ENCODE measurements around the gene PIEZO1. TPM values are rescaled to one million over a fixed set of nuclear protein-coding genes. Genes with fewer than 3 reads are reported as not detected.

PIEZO1 gene
- total and polyA plus RNA-seq, 11 donors = 14.2 to 59.7 (median 31.2) TPM

GRCh38 chr16:88818575-88818874, 33.5 kb upstream of the PIEZO1 start:
- intact Hi-C loops (cut with DNase I) = loop anchor here in 8 of 10 donors (5.0 to 10.0 kb wide), 8 partner anchors 46 to 396 kb away; partner anchors contain the start of genes ACSF3 (in 3 of the 8), PABPN1L (in 1 of the 8) and ZNF778 (in 1 of the 8)
- no peaks in the 10 kb centered on the region for H3K9me3 ChIP-seq
- TF ChIP-seq CTCF (IDR thresholded peaks at IDR 0.05) (no peak), POLR2A (IDR thresholded peaks at IDR 0.05) (no peak)
- no peak overlapping the region for H3K27ac ChIP-seq
- peaks cover 0 to 2% (median 0%) of the 10 kb centered on the region in 12 donors for H3K4me1 ChIP-seq
- no peak overlapping the region for H3K4me3 ChIP-seq
- WGBS, 4 donors = 89 to 92% (median 91%) methylated on average over 18 of the region's 18 CpGs
- H3K36me3 ChIP-seq = peaks cover 0 to 28% (median 6%) of the 10 kb centered on the region in 9 donors
- H3K27me3 ChIP-seq = no peaks in the 10 kb centered on the region
- DNase-seq = no peak
- no peak for ATAC-seq

DNA sequence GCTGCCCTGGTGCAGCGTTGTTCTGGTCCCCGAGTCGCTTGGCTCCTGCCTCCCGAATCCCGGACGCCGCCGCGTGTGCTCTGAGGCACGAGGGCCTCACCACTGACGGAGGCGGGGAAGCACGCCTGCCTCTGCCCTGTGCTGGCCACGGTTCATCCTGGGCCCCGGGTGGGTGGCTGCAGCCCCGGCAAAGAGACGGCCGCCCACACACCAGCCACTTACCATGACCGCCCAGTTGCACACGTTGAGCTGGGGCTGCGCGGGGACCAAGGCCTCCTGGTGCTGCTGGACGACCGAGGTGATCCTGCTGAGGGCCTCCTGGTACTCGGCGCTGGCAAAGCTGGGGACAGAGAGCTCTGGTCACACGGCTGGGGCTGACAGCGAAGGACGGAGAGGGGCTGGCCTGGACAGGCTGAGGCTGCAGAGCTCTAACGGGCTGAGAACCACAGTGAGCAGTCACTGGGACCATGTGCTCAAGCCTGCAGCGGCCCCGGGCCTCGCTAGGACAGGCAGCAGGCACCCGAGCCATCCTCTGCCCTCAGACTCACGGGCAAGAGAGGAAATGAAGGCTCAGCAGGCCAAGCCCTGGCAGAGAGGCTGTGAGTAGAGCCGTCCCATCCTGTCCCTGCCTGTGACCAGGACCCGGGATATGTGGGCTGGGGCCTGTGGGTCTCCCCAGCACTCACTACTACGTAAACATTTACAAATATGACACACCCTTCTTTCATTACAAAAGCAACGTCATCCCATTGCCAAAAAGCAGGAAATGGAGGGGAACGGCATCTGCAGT, 33.0 kb upstream of the PIEZO1 start:
- peaks cover 0 to 26% (median 6%) of the 10 kb centered on the region in 9 donors for H3K36me3 ChIP-seq
- TF ChIP-seq CTCF (IDR thresholded peaks at IDR 0.05) (no peak), POLR2A (IDR thresholded peaks at IDR 0.05) (no peak)
- H3K27me3 ChIP-seq = no peaks in the 10 kb centered on the region
- no peak overlapping the region for H3K4me3 ChIP-seq
- no peaks in the 10 kb centered on the region for H3K9me3 ChIP-seq
- 89 to 92% (median 90%) methylated on average over 30 to 40 of the region's 40 CpGs for WGBS, 4 donors
- H3K27ac ChIP-seq = no peak overlapping the region
- DNase-seq = no peak
- intact Hi-C loops (cut with DNase I) = loop anchor here in 8 of 10 donors (5.0 to 10.0 kb wide), 8 partner anchors 47 to 397 kb away; partner anchors contain the start of genes ACSF3 (in 3 of the 8), PABPN1L (in 1 of the 8) and ZNF778 (in 1 of the 8)
- H3K4me1 ChIP-seq = peaks cover 0 to 7% (median 2%) of the 10 kb centered on the region in 12 donors
- ATAC-seq = no peak

DNA sequence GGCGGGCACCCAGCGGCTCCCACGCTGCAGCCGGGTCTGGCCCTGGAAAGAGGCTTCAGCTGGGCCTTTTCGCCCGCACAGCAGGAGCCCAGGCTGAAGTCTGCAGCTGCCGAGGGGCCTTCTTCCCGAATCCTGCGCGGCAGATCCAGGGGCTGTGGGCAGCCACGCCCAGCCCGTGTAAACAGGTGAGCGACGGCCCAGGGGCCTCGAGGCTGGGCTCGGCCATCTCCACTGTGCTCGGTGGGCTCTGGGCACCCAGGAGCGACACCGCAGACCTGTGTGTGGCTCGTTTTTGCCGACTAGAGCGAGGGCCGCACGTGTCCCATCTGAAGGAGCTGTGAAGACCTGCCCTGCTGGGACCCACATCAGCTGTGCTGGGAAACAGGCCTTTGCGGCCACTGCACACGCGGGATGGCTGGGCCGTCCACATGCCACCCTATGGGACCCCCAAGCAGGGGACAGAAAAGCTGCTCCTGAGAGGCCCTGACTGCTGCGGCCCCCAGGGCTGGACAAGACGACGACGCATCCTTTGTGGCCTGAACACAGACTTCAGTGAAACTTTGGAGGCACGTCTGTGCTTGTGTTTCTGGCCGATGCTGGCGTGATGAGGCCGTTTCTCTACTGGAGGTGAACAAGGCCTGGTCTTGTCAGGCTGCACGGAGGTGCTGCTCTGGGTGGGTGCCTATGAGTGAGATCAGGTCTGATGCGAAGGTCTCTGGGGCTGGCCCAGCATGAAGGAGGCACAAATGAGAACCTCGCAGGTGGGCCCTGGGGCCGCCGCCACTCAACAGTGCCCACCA, 31.9 kb upstream of the PIEZO1 start:
- H3K4me3 ChIP-seq = no peak overlapping the region
- WGBS, 4 donors = 88 to 95% (median 92%) methylated on average over 26 to 41 of the region's 41 CpGs
- H3K4me1 ChIP-seq = peaks cover 0 to 16% (median 9%) of the 10 kb centered on the region in 12 donors
- H3K27ac ChIP-seq = no peak overlapping the region
- intact Hi-C loops (cut with DNase I) = loop anchor here in 8 of 10 donors (5.0 to 10.0 kb wide), 8 partner anchors 48 to 398 kb away; partner anchors contain the start of genes ACSF3 (in 3 of the 8), PABPN1L (in 1 of the 8) and ZNF778 (in 1 of the 8)
- TF ChIP-seq POLR2A (IDR thresholded peaks at IDR 0.05) (no peak), CTCF (IDR thresholded peaks at IDR 0.05) (no peak)
- ATAC-seq = no peak
- H3K36me3 ChIP-seq = peaks cover 0 to 16% (median under 1%) of the 10 kb centered on the region in 9 donors
- no peaks in the 10 kb centered on the region for H3K9me3 ChIP-seq
- no peaks in the 10 kb centered on the region for H3K27me3 ChIP-seq
- DNase-seq = no peak

Measured in heart left ventricle (tissue), 16 donors.